ENCODE results near the gene DDX59.
"Not testable (repeated sequence)": the region's sequence is repeated elsewhere in the genome, so short reads cannot be mapped to it uniquely, and the experiment has no call there.

Gene DDX59

DNA sequence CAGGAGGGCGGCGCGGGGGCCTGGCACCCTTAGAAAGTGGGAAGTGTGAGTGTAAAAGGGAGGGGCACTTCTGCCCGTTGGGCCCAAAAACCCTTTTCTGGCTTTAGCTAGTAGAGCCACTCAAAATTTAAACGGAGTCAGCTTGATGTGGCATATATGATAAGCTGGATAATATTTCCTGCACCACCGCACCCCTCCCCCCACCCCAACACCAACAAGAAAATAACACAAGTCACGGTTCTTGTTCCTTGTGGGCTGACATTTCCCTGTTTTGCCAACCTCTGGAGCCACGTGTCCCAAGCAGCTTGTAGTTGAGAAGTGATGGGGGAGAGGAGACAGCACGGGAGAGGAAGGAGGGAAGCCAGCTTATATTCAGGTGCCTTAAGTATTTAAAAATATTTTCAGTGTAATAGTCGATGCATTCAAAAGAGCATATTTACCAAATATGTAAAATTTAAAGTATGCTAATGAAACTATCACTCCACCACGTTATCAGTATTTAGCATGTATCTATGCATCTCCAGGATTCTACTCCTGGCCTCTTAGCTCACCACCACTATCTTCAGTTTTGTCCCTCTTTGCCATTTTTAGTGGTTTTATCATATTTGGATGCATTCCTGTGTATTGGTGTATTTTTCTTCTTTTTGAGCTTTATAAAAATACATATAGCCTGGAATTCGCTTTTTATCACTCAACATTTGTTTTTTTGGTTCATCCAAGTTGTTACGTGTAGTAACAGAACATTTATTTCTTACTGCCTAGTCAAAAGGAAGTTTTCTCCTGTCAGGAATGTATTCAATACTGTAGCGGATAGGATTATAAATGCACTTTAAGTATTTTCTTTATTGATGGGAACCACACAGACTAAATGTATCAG lies 773 bp upstream of the DDX59 start:
- no peak for DNase-seq

DNA sequence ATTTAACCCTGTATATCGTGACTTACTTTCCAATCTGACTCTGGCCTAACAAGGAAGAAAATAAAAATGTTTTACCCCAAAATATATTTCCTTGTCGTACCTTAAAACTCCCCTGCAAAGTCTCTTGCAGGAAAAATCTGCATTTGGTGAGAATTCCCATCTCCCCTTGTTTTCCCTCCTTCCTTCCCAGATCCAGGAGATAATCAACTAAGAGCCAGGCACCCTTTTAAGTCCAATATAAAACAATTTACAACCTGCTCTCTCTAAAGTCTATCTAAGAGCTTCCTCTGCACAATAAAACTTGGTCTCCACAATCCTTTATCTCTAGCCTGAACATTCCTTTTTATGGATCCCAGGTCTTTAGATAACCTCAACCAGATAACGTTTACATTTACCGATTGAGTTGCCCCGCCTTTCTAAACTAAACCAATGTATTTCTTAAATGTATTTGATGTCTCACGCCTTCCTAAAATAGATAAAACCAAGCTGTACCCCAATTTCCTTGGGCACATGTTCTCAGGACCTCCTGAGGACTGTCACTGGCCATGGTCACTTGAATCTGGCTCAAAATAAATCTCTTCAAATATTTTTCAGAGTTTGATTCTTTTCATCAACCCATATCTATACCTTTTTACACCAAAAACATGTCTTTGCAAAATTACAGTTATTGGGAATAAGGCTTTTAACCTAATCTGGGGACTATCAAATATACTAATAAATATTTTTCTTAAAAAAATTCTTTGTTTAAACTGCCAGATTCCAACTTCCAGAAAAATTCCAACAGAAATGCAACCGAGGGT lies 993 bp downstream of the DDX59 start:
- no peak for DNase-seq

GRCh38 chr1:200666309-200666708 lies 3.4 kb downstream of the DDX59 start:
- no peak for DNase-seq

GRCh38 chr1:200665861-200666260 lies 3.8 kb downstream of the DDX59 start:
- no peak for DNase-seq

DNA sequence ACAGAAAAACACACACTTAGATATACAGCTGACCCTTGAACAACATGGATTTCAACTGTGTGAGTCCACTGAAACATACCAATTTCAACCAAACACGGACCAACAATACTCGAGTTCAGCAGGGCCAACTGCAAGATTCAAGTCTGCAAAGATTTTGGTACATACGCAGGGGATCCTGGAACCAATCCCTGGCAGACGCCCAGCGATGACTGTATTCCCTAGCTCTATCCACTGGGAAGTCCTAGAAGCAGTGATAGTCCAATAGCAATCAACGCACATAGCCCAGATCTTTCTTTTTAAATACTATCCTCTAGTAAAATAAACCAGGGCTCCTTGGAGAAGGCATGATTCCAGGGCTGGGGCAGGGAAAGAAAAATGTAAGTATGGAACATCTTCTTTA lies 9.0 kb downstream of the DDX59 start:
- no peak for DNase-seq

DNA sequence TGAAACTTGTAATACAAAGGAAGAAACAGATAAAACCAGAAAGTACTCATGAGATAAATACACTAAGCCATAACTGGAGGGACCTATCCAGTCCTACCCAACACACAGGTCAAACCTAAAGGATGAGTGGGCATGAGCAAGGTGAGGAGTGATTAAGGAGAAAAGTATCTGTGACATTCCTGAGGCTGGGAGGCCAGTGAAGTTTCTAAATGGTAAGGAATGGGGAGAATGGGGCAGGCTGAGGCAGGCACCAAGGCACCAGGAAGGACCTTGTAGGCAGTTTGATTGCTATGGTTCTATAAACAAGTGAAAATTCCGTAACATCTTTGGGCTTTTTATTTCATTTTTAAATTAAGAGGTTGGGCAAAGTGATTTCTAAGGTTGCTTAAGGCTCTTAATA lies 10.4 kb downstream of the DDX59 start:
- no peak for DNase-seq

DNA sequence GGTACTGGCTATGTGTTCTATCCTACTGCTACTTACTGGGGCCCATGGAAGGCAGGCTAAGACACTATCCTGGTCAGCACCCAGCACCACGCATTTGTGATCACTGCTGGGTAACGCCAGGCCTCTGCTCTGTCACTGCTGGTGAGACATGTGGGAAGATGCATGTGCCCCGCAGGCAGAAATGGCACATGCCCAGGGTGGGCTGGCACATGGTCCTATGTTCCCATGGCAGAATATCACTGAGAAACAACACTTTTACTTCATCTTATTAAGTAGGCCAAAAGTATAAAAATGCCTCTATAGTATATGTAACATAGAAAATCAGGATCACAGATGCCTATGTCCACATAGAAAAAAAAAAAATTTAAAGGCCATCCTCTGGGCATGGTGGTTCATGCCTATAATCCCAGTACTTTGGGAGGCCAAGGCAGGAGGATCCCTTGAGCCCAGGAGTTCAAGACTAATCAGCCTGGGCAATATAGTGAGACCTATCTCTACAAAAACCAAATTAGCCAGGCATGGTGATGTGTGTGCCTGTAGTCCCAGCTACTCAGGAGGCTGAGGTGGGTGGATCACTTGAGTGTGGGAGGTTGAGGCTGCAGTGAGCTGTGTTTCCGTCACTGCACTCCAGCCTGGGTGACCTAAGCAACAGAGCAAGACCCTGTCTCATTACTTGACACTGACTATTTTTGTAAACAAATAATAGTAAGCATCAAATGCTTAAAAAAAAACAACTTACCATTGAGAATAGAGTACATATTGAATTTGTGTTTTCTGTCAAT lies 11.5 kb downstream of the DDX59 start:
- no peak for DNase-seq

DNA sequence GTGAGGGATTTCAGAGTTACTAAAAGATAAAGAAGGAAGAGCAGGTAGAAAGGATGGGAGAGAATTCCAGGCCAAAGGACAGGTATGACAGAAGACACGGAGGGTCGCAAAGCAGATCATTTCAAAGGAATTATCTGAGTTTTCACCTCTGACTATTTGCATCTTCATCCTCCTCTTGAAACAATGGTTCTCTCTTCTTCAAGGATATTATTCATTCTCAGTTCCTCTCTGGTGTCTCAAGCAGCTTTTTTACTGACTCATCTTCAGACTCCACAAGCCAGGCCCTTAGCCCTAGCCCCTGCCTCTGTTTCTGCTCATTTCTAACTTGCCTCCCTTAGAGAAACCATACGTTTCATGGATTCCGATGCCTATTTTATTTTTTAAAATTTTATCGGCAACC lies 15.0 kb downstream of the DDX59 start:
- no peak for DNase-seq

GRCh38 chr1:200653022-200653462 lies 16.7 kb downstream of the DDX59 start:
- no peak for DNase-seq

- DNase-seq: no peak
These were observed 17.3 kb downstream of the DDX59 start for GRCh38 chr1:200652378-200652777.

GRCh38 chr1:200646515-200646914 lies 23.2 kb downstream of the DDX59 start:
- no peak for DNase-seq

DNA sequence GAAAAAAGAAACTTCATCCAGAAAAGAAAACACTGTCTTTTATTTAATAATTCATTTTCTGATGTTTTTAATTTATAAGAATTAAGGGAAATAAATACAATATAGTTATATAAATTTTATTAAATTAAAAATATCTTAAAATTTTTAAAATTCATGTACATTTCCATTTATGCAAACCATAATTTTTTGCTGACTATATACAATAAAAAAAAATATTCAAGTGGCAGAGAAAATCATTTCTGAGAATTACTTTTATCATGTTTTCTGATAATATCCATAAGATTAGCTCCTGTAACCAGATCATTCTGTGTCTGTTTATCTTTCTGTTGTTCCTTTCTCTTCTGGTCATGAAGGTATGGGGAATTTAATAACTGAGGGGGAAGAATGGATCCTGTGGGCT lies 25.7 kb downstream of the DDX59 start:
- DNase-seq: no peak

GRCh38 chr1:200642481-200642880 lies 27.2 kb downstream of the DDX59 start:
- no peak for DNase-seq

DNA sequence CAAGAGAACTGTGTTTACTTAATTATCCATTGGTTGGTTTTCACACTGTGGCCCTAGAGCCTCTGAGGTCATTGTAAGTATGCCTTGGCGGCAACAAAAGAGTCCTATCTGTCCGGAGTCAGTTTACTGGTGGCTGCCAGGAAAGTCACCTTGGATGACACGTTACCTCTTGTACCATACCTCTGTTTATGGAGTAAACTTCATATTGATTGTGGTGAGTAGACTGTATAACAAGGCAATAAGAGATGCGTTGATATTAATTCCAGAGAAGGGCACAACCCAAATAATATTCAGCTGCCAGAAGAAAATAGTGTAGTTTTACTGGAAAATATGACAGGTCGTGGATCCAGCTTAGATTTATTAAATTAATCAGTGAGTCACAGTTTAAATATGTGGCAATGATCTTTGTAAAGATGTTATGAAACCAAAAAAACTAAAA lies 28.7 kb downstream of the DDX59 start:
- DNase-seq: no peak

DNA sequence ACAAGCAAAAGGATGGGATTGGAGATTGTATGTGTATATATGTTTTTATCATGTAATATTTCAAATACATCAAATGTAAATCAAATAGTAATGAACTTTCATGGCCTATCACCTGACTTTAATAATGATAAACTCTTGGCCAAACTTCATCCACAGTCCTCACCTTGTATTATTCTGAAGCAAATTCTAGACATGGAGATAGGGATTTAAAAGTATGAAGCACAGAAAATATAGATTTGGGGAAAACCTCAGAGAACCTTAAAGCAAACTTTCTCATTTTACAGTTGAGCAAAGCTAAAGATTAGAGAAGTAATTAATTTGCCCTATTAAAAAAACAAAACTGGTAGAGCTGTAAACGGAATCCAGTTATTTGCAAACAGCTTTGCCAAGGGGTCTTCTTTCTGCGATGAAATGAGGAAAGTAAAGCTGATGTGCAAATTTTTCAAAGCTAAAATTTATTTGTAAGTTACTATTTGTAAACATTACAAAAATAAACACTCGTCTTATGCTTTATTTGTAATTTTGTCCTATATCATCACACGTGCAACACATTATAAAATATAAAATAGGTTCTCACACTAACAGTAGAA lies 29.2 kb downstream of the DDX59 start:
- no peak for DNase-seq

- no peak for DNase-seq
These were observed 31.6 kb downstream of the DDX59 start for GRCh38 chr1:200638073-200638472.

- no peak for DNase-seq
These were observed 33.0 kb downstream of the DDX59 start for GRCh38 chr1:200636681-200637080.

GRCh38 chr1:200634261-200635122 lies 35.2 kb downstream of the DDX59 start:
- no peak for DNase-seq

DNA sequence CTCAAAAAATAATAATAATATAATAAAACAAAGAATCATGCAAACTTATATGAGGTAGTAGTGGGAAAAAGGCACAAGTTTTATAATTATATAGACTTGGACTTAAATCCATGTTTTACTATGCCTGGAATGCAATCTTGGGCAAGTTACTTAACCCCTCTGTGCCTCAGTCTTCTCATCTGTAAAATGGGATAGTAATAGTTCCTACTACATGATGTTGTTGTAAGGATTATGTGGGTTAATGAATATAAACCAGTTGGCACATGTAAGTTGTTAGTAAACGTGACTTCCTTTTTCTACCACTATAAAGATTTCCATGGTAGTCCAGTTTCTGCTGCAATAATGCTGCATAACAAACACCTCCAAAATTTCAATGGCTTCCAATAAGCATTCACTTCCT lies 38.3 kb downstream of the DDX59 start:
- no peak for DNase-seq

- DNase-seq: not testable (repeated sequence)
These were observed 39.2 kb downstream of the DDX59 start for GRCh38 chr1:200630515-200630899.

- DNase-seq: no peak
These were observed 39.7 kb downstream of the DDX59 start for GRCh38 chr1:200629876-200630514.

Data from stimulated activated CD4-positive, alpha-beta T cell treated with anti-CD3 and anti-CD28 coated beads, Interleukin-4, amount 100 ng/mL, for 4 hours (primary cell).